ENCODE data around the gene SCN4B.

The SCN4B gene

DNA sequence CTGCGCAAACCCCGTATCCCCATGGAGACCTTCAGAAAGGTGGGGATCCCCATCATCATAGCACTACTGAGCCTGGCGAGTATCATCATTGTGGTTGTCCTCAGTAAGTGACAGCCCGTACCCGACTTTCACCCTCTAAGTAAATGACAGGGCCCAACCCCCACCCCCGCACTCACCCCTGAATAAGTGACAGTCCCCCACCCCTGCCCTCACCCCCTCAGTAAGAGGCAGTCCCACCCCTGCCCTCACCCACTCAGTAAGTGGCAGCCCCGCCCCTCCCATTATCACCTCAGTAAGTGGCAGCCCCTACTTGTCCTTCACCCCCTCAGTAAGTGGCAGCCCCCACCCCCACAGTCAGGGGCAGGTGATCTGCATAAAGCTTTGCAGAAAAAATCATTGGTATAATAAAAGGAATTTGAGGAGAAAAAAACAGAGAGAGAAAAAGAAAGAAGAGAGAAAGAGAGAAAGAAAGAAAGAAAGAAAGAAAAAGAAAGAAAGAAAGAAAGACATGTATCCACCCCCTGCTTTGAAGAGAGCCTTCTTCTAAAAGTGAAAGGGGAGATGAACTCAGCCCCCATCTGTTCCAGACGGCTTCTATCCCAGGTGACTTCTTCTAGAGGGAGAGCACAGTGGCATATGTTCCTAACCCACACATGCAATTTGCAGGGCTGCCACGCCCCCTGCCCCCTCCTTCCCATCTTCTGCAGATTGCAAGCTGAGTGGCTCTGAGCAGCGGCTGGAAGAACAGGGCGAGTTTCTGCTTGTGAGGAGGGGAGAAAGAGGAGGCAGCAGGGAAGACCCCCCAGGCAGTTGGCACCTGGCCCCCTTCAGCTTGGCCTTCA, 53.4 kb downstream of the SCN4B start:
- no peak for DNase-seq

DNA sequence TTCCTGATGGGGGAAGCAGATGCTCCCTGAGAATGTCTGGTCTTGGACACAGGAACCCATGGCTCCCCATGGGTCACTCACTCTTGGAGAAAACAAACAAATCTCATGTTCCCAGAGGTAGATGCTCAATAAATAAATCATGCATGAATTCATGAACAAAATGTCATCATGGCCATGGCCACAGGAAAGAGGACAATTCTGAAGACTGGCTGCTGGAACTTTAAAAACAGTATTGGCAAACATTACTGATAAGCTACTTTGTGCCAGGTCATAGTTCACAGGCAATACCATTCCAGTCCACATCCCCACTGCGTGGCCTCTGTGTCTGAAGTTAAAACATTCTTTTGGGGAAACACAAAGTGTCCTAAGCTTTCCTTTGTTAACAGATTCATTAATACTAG, 56.7 kb downstream of the SCN4B start:
- DNase-seq = no peak

DNA sequence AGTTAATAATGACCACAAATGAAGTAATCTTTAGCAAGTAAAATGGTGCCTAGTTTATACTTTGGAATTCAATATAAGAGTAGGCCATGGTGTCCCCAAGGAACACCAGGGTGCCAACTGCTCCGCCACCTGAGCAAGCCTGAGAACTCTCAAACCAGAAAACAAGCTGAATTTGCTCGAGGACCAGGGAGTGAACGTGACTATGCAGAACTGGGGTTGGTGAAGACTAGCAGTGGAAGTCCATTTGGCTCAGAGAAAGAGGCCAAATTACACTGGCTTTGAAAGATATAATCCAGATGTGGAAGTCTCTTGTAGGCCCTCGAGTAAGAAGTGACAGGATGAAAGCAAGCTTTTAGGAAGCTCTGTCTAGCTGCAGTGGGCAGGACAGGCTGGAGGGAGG, 57.1 kb downstream of the SCN4B start:
- no peak for DNase-seq

DNA sequence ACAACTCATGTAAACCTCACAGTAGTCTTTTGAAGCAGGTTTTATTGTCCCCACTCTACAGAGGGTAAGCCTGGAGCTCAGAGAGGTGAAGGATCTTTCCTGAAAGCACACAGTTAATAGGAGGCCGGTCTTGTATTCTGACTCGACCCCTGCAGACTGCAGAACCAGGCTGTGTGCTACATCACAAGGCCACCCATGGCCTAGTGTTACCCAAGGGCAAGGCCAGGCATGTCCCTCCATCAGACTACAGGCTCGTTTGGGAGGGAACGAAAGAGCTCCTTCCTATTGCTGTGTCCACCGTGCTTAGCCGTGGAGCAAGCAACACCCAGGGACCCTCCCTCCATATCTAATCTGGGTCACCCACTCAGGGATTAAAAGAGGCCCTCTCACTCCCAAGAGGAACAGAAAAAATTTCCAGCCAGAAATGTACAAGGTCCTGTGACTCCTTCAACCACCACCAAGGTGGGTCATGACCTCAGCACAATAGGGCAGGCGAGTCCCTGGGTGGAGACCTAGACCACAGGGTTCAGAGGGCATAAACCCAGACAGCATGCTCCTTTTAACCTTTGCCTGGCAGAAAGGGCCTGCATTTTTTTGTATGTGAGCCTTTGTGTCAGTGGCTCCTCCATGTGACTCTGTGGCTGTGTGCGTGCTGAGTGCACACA, 59.6 kb downstream of the SCN4B start:
- DNase-seq = no peak

DNA sequence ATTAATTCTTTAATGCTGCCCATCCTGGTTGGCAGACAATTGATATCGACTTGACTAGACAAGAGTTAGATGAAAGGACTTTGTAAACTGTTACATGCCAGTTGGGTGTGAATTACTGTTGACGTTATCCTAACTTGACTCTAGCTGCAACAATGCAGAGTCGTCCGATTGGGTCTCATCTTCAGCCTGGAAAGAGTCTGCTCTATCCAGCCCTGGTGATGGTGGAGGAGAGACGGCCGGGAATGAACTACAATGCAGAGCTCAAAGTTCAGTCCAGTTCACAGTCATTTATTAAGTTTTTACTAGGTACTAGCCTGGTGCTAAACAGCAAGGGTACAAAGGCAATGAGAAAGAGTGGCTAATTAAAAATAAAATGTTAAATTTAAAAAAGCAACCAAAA, 60.9 kb downstream of the SCN4B start:
- no peak for DNase-seq

DNA sequence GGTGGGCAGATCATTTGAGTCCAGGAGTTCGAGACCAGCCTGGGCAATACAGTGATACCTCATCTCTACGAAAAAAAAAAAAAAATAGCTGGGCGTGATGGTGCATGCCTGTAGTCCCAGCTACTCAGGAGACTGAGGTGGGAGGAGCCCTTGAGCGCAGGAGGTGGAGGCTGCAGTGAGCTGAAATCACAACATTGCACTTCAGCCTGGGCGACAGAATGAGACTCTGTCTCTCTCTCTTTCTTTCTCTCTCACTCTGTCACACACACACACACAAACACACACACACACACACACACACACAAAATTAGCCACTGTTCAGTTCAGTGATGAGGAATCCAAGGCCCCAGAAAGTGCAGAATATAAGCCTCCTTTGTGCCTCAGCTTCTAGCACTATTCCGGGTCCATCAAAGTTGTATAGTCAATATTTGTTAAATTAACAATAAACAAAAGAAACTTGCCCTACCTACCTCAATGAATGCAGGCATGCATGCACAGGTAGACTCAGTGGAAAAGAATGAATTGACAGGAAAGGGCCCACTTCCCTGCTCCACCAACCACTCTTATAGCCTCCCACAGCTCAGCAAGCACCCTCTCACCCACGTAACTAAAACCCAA, 62.0 kb downstream of the SCN4B start:
- no peak for DNase-seq

DNA sequence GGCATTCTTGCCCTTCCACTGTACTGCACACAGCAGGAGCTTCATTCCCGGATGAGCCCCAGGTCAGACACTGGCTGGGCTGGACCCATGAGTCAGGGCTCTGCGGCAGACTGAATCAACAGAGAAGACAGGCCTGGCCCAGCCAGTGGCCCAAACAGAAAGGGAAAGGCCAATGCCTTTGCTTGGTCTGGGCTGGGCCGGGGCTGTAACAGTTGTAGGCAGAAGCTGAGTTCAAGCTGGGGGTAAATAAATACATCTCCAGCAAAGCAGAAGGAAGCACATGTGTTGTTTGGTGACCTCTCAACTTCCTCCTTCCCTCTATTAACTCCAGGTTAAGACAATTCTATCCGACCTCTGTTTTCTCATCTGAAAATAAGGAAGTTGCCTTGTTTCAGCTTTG, 64.1 kb downstream of the SCN4B start:
- no peak for DNase-seq

DNA sequence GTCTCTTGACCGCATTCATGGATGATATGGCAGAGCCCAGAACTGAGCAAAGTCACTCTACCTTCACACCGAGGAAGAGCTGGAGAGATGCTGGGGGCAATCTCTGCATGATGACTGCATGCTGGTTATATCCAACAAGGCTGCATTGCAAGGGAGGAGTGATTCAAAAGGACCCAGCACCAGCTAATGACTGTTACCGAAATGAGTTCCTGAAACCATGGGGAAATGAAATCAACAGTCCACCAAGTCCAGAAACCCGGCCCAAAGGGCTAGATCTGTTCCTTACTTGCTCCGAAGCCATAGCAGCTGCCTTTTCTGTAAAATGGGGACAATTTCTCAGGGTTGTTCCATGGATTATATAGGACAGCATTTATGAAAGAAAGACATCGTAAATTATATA, 64.7 kb downstream of the SCN4B start:
- no peak for DNase-seq

DNA sequence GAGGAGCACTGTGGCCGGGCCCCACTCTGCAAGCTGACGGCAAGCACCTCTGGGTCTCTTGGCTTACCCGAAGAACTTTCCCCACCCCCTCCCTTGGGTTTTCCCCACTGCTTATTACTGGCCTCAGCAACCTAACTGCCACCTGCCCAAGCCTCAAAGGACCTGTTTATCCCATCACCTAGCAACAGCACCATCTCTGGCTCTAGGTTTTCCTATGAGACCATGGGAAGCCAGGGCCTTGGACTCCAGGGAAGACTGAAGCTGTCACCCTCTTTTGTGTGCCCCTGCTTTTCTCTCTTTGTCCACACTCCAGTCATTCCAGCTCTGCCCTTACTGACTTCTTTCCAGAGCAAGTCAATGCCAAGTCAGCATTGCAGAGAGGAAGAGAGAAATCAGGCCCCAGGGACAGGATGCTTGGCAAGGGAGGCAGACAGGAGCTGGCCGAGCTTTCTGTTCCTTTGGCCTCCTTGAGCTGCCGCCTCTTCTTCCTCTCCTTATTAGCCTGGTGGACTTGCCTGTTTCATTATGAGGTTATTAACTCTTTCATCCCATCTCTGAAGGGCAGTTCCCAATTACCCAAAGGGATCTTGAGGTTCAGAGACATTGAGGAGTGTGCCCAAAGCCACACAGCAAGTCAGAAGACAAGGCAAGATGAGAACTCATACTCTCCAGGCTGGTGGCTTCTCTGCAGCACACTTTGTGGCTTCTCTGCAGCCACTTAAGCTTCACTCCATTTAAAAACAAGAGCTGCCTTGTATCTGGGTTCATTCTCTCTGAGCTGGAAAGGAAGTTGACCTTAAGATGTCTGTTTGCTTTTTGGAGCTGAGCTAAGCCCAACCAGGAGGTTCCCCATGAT, 65.5 kb downstream of the SCN4B start, which contains the start of gene SMIM35:
Gene SMIM35, minus strand, starts transcription at position 51 of the 856 bp plus-strand sequence. CDS start 206 bp downstream, outside the sequence.
- no peak for DNase-seq

DNA sequence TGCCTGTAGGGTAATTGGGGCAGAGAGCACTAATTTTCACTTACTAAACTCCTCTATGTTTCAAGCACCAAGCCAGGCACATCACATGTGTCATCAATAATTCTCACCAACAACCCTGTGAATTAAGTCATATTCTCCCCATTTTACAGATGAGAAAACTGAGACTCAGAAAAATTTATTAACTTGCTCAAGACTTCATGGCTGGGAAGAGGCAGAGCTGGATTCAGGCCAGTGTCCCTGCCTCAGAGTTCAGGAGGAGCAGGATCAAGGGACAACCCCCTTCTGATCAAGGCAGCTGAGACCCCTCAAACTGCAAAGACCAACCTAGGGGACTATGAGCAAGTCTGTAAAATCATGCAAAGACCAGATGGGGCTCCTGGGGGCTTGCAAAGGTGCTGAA, 68.0 kb downstream of the SCN4B start:
- DNase-seq = no peak

DNA sequence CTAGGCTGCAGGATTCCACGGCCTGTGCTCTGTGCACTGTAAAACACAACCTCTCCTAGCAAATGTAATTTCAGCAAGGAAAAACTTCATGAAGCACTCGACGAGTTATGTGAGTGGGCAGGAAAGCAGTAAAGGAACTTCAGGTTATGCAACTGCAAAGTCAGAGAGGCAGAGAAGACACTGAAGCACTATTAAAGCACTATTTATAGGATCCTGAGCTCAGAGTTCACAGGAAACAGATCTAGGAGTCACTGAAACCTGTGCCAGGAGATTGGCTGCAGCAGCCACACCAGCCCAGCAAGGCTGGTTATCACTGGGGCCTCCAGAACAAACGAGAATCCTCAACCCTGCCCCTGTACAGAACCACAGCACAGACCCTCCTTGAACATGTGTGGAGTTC, 68.4 kb downstream of the SCN4B start:
- DNase-seq = no peak
